IMR-90 (cell line): ENCODE results near the gene CETN1. TPM values are rescaled to one million over a fixed set of nuclear protein-coding genes. Genes with fewer than 3 reads are reported as not detected.

Experiments
- ATAC-seq: fragments of 200-7000 bp; cut with Tn5 transposase; 2 replicates; pipeline ENCODE4 v1.9.1; 2020; ENCODE audit warnings: low read depth, mild to moderate bottlenecking, moderate library complexity
- BruUV-seq: library from RNA; stranded (reverse); fragments of 400-500 nt; replicated peaks from 2 replicates; lab custom pipeline; 2021; lab: Mats Ljungman, UMichigan
- CTCF ChIA-PET: fragments of 300-600 bp; formaldehyde crosslinking; extraction: SDS; loops from one replicate; lab custom pipeline; 2021; ENCODE audit warnings: antibody characterized with exemption; lab: Yijun Ruan, JAX
- POLR2A ChIA-PET: fragments of 300-600 bp; sonication (Branson Sonifier 250); formaldehyde crosslinking; loops from one replicate; lab custom pipeline; 2022; ENCODE audit warnings: antibody characterized with exemption; ENCODE audit not compliant: unreplicated experiment; lab: Charles Lee
- DNase-seq: peaks from one replicate; pipeline ENCODE4 v3.0.0; 2013
- H2AFZ ChIP-seq: replicated peaks from 2 replicates; pipeline ENCODE3; 2013; ENCODE audit warnings: low read length, mild to moderate bottlenecking; ENCODE audit not compliant: poor library complexity
- H2AK5ac ChIP-seq: 2 replicates; pipeline ENCODE4 v1.6.1; 2013; ENCODE audit warnings: low read depth, low read length, inconsistent platforms
- H2AK9ac ChIP-seq: replicated peaks from 2 replicates; pipeline ENCODE3; 2013; ENCODE audit warnings: mild to moderate bottlenecking, low read depth, low read length, moderate library complexity; ENCODE audit not compliant: poor library complexity
- H2BK120ac ChIP-seq: 2 replicates; pipeline ENCODE4 v1.6.1; 2013; ENCODE audit warnings: low read depth, low read length, inconsistent platforms
- H2BK15ac ChIP-seq: 3 replicates; pipeline ENCODE4 v1.6.1; 2013; ENCODE audit warnings: low read depth, low read length, inconsistent platforms
- H2BK20ac ChIP-seq: 2 replicates; pipeline ENCODE4 v1.6.1; 2013; ENCODE audit warnings: low read depth, mild to moderate bottlenecking, inconsistent platforms, low read length, moderate library complexity
- H2BK5ac ChIP-seq: 2 replicates; pipeline ENCODE4 v1.6.1; 2013; ENCODE audit warnings: mild to moderate bottlenecking, low read depth, low read length, inconsistent platforms; ENCODE audit not compliant: poor library complexity, severe bottlenecking
- H3K14ac ChIP-seq: replicated peaks from 2 replicates; pipeline ENCODE4 v1.6.1; 2013; ENCODE audit warnings: low read depth, low read length, inconsistent platforms
- H3K18ac ChIP-seq: 2 replicates; pipeline ENCODE4 v1.6.1; 2013; ENCODE audit warnings: low read depth, low read length, control low read depth
- H3K23ac ChIP-seq: 2 replicates; pipeline ENCODE4 v1.6.1; 2013; ENCODE audit warnings: low read depth, low read length, inconsistent platforms
- H3K27ac ChIP-seq: 2 replicates; pipeline ENCODE4 v1.5.1; 2013; ENCODE audit warnings: mild to moderate bottlenecking, control low read depth, low read length; ENCODE audit not compliant: insufficient read depth
- H3K27me3 ChIP-seq: 2 replicates; pipeline ENCODE4 v1.6.1; 2013; ENCODE audit warnings: low read length; ENCODE audit not compliant: control insufficient read depth, insufficient read depth
- H3K36me3 ChIP-seq: 2 replicates; pipeline ENCODE4 v1.6.1; 2013; ENCODE audit warnings: low read length, mixed read lengths; ENCODE audit not compliant: control insufficient read depth, insufficient read depth
- H3K4ac ChIP-seq: 2 replicates; pipeline ENCODE4 v1.6.1; 2013; ENCODE audit warnings: low read depth, low read length, inconsistent platforms
- H3K4me1 ChIP-seq: 2 replicates; pipeline ENCODE4 v1.6.1; 2013; ENCODE audit warnings: low read length, mixed read lengths; ENCODE audit not compliant: control insufficient read depth, insufficient read depth
- H3K4me2 ChIP-seq: 2 replicates; pipeline ENCODE4 v1.6.1; 2013; ENCODE audit warnings: low read depth, mild to moderate bottlenecking, control low read depth, low read length, moderate library complexity
- H3K4me3 ChIP-seq: 2 replicates; pipeline ENCODE4 v1.5.1; 2013; ENCODE audit warnings: low read depth, mild to moderate bottlenecking, control low read depth, low read length, moderate library complexity; ENCODE audit not compliant: insufficient read depth
- H3K56ac ChIP-seq: 2 replicates; pipeline ENCODE4 v1.6.1; 2013; ENCODE audit warnings: low read length, inconsistent platforms; ENCODE audit not compliant: insufficient read depth; ENCODE audit errors: extremely low read depth
- H3K79me1 ChIP-seq, 2 experiments: 2 replicates each; pipeline ENCODE4 v1.6.1; 2013; ENCODE audit warnings: low read length in 2 of 2, inconsistent platforms in 1 of 2, low read depth in 1 of 2
- H3K9ac ChIP-seq: 2 replicates; pipeline ENCODE4 v1.6.1; 2013; ENCODE audit warnings: low read depth, low read length, control low read depth
- H3K9me1 ChIP-seq: 2 replicates; pipeline ENCODE4 v1.6.1; 2013; ENCODE audit warnings: low read length, inconsistent platforms; ENCODE audit not compliant: insufficient read depth
- H3K9me3 ChIP-seq: 2 replicates; pipeline ENCODE4 v1.6.1; 2013; ENCODE audit warnings: low read length; ENCODE audit not compliant: control insufficient read depth, insufficient read depth
- H4K20me1 ChIP-seq: 2 replicates; pipeline ENCODE4 v1.6.1; 2013; ENCODE audit warnings: low read length, inconsistent platforms; ENCODE audit not compliant: insufficient read depth
- H4K5ac ChIP-seq: 2 replicates; pipeline ENCODE4 v1.6.1; 2013; ENCODE audit warnings: mild to moderate bottlenecking, low read depth, low read length, control low read depth
- H4K8ac ChIP-seq, 2 experiments: 2 replicates each; pipeline ENCODE4 v1.6.1; 2013; ENCODE audit warnings: low read depth in 2 of 2, low read length in 2 of 2, control low read depth in 1 of 2, inconsistent platforms in 1 of 2
- H4K91ac ChIP-seq: 2 replicates; pipeline ENCODE4 v1.6.1; 2013; ENCODE audit warnings: low read depth, low read length, inconsistent platforms; ENCODE audit not compliant: insufficient read depth
- CEBPB ChIP-seq: IDR thresholded peaks from 2 replicates; pipeline ENCODE4 v1.6.1; 2012; ENCODE audit warnings: low read depth, low read length, improper control_type of control experiment
- CHD1 ChIP-seq: IDR thresholded peaks from 2 replicates; pipeline ENCODE4 v1.6.1; 2012; ENCODE audit warnings: low read depth, low read length, improper control_type of control experiment
- FOS ChIP-seq: fragments of 150-350 bp; IDR thresholded peaks from 2 replicates; pipeline ENCODE4 v1.6.1; 2016; ENCODE audit warnings: low read depth, low read length
- MAFK ChIP-seq: IDR thresholded peaks from 2 replicates; pipeline ENCODE4 v1.6.1; 2012; ENCODE audit warnings: low read depth, low read length, improper control_type of control experiment
- MAZ ChIP-seq: IDR thresholded peaks from 2 replicates; pipeline ENCODE4 v1.6.1; 2012; ENCODE audit warnings: low read depth, mild to moderate bottlenecking, low read length, improper control_type of control experiment, moderate library complexity, borderline replicate concordance
- MXI1 ChIP-seq: IDR thresholded peaks from 2 replicates; pipeline ENCODE4 v1.6.1; 2012; ENCODE audit warnings: low read depth, mild to moderate bottlenecking, low read length, moderate library complexity, borderline replicate concordance
- NFE2L2 ChIP-seq: fragments of 150-350 bp; IDR thresholded peaks from 2 replicates; pipeline ENCODE4 v1.6.1; 2016; ENCODE audit warnings: low read depth, mild to moderate bottlenecking, low read length
- POLR2A ChIP-seq: IDR thresholded peaks from 2 replicates; pipeline ENCODE4 v1.6.1; 2012; ENCODE audit warnings: mild to moderate bottlenecking, low read depth, low read length
- RAD21 ChIP-seq: IDR thresholded peaks from 2 replicates; pipeline ENCODE4 v1.6.1; 2012; ENCODE audit warnings: low read length, improper control_type of control experiment
- RCOR1 ChIP-seq: IDR thresholded peaks from 2 replicates; pipeline ENCODE4 v1.6.1; 2012; ENCODE audit warnings: mild to moderate bottlenecking, low read length, improper control_type of control experiment; ENCODE audit not compliant: insufficient replicate concordance
- RFX5 ChIP-seq: IDR thresholded peaks from 2 replicates; pipeline ENCODE4 v1.8.0; 2012; ENCODE audit warnings: low read depth, mild to moderate bottlenecking, low read length, moderate library complexity
- SMC3 ChIP-seq: fragments of 150-350 bp; IDR thresholded peaks from 2 replicates; pipeline ENCODE4 v1.6.1; 2016; ENCODE audit warnings: low read depth, mild to moderate bottlenecking, antibody characterized with exemption, low read length, moderate library complexity
- WGBS, 2 experiments: methylation state at CpG; one replicate each; pipeline versions ENCODE4 v1.1.5 to v1.1.7; 2013; ENCODE audit warnings: missing lambda C conversion rate in 2 of 2; ENCODE audit not compliant: insufficient read length in 1 of 2; ENCODE audit errors: extremely low coverage in 2 of 2; 5-methylcytosine and 5-hydroxymethylcytosine counted together
- dilution Hi-C: fragments of 300-500 bp; cut with HindIII; formaldehyde crosslinking; loops from one replicate; pipeline ENCODE4 v1.14.3; 2018; ENCODE audit warnings: low sequenced_read_pairs; ENCODE audit not compliant: unreplicated experiment
- in situ Hi-C: fragments of 300-500 bp; cut with MboI; formaldehyde crosslinking; loops from 3 replicates; pipeline ENCODE4 v1.14.3; 2019; ENCODE audit warnings: low sequenced_read_pairs, inconsistent platforms, mixed read lengths
- intact Hi-C: fragments of 100-400 bp; cut with micrococcal nuclease; formaldehyde crosslinking; loops from 2 replicates; pipeline ENCODE4 v1.10.0; 2022
- polyA plus RNA-seq, 3 experiments: library from polyadenylated mRNA; depleted of rRNA; stranded (reverse); fragments of >200 nt; gene quantifications; 2 replicates each; pipeline ENCODE4 v1.2.3, GENCODE V29; 2012; ENCODE audit warnings: low replicate concordance in 1 of 3
- total RNA-seq: library from RNA; depleted of rRNA; stranded (reverse); fragments of >200 nt; gene quantifications from 2 replicates; pipeline ENCODE4 v1.2.3, GENCODE V29; 2012
- TF ChIP-seq, protein P1 (sequence below): fragments of 150-350 bp; IDR thresholded peaks from 2 replicates; pipeline ENCODE4 v1.6.1; 2017; ENCODE audit warnings: mild to moderate bottlenecking, antibody characterized with exemption, low read length, low read depth
- TF ChIP-seq, protein P2 (sequence below): conservative IDR thresholded peaks from 2 replicates; pipeline ENCODE4 v1.5.1; 2012; ENCODE audit warnings: mild to moderate bottlenecking, low read depth, low read length, improper control_type of control experiment
- TF ChIP-seq, protein P3 (sequence below): fragments of 150-350 bp; IDR thresholded peaks from 2 replicates; pipeline ENCODE4 v1.6.1; 2016; ENCODE audit warnings: low read depth, mild to moderate bottlenecking, low read length, moderate library complexity, borderline replicate concordance

Gene CETN1
- total and polyA plus RNA-seq, 2 of the 4 experiments (the other 2 are of a cell fraction) = not detected

DNA sequence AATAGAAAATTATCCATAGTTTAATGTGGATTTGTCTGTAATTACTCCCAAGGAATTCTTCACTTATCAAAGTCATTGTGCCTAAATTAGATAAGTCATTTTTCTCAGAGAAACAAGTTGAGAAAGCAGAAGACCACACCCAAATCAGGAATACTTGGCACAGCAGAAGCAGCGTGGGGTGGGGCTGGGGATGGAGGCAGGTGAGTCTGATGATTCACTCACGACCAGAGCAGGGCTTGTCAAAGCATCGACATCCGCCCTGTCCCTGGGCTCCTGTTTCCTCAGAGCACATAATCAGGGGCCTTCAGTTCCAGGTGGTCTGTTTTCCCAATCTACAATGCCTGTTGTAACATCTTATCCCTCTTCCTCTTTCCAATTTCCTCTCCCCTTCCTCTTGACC is 48.2 kb upstream of the CETN1 start:
- no peak overlapping the region for H3K4ac ChIP-seq
- no peaks in the 10 kb centered on the region for H3K9me1 ChIP-seq
- peaks cover 6% of the 10 kb centered on the region for H3K27me3 ChIP-seq
- H3K56ac ChIP-seq = no peak overlapping the region
- no peaks in the 10 kb centered on the region for H4K20me1 ChIP-seq
- no peak overlapping the region for H3K9ac ChIP-seq
- no peak overlapping the region for H2BK15ac ChIP-seq
- H2BK5ac ChIP-seq = no peak overlapping the region
- no peak overlapping the region for H3K4me2 ChIP-seq
- H3K79me1 ChIP-seq = no peaks in the 10 kb centered on the region
- intact Hi-C loops (no loop called here), in situ Hi-C loops (no loop called here), dilution Hi-C loops (no loop called here)
- H3K14ac ChIP-seq = no peak overlapping the region
- no TSS peak for BruUV-seq
- no CpG with 5 or more reads among the region's 4 CpGs for WGBS, 2 experiments
- H4K5ac ChIP-seq = no peak overlapping the region
- no peak overlapping the region for H3K4me3 ChIP-seq
- ChIA-PET POLR2A (no interaction called here), CTCF (no interaction called here)
- no peak overlapping the region for H4K8ac ChIP-seq
- no peaks in the 10 kb centered on the region for H3K36me3 ChIP-seq
- no peak overlapping the region for H2AK5ac ChIP-seq
- no peak overlapping the region for H2AFZ ChIP-seq
- H2AK9ac ChIP-seq = no peak overlapping the region
- no peaks in the 10 kb centered on the region for H3K4me1 ChIP-seq
- no peak overlapping the region for H4K91ac ChIP-seq
- ATAC-seq (no peak), DNase-seq (no peak)
- H3K9me3 ChIP-seq = no peaks in the 10 kb centered on the region
- H3K23ac ChIP-seq = no peak overlapping the region
- no peak overlapping the region for H3K27ac ChIP-seq
- H2BK120ac ChIP-seq = no peak overlapping the region
- no peak overlapping the region for H2BK20ac ChIP-seq
- H3K18ac ChIP-seq = no peak overlapping the region
- no peak for TF ChIP-seq POLR2A
- TF ChIP-seq FOS = no peak
- TF ChIP-seq CHD1 = no peak
- no peak for TF ChIP-seq RFX5
- no peak for TF ChIP-seq MAFK
- TF ChIP-seq NFE2L2 = no peak
- TF ChIP-seq, protein P1, sequence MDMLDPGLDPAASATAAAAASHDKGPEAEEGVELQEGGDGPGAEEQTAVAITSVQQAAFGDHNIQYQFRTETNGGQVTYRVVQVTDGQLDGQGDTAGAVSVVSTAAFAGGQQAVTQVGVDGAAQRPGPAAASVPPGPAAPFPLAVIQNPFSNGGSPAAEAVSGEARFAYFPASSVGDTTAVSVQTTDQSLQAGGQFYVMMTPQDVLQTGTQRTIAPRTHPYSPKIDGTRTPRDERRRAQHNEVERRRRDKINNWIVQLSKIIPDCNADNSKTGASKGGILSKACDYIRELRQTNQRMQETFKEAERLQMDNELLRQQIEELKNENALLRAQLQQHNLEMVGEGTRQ = no peak
- TF ChIP-seq SMC3 = no peak
- TF ChIP-seq RCOR1 = no peak
- no peak for TF ChIP-seq CEBPB
- TF ChIP-seq MAZ = no peak
- TF ChIP-seq RAD21 = no peak
- TF ChIP-seq, protein P2, sequence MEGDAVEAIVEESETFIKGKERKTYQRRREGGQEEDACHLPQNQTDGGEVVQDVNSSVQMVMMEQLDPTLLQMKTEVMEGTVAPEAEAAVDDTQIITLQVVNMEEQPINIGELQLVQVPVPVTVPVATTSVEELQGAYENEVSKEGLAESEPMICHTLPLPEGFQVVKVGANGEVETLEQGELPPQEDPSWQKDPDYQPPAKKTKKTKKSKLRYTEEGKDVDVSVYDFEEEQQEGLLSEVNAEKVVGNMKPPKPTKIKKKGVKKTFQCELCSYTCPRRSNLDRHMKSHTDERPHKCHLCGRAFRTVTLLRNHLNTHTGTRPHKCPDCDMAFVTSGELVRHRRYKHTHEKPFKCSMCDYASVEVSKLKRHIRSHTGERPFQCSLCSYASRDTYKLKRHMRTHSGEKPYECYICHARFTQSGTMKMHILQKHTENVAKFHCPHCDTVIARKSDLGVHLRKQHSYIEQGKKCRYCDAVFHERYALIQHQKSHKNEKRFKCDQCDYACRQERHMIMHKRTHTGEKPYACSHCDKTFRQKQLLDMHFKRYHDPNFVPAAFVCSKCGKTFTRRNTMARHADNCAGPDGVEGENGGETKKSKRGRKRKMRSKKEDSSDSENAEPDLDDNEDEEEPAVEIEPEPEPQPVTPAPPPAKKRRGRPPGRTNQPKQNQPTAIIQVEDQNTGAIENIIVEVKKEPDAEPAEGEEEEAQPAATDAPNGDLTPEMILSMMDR = no peak
- TF ChIP-seq MXI1 = no peak
- TF ChIP-seq, protein P3, sequence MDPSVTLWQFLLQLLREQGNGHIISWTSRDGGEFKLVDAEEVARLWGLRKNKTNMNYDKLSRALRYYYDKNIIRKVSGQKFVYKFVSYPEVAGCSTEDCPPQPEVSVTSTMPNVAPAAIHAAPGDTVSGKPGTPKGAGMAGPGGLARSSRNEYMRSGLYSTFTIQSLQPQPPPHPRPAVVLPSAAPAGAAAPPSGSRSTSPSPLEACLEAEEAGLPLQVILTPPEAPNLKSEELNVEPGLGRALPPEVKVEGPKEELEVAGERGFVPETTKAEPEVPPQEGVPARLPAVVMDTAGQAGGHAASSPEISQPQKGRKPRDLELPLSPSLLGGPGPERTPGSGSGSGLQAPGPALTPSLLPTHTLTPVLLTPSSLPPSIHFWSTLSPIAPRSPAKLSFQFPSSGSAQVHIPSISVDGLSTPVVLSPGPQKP = no peak
